HCT116 (cell line): ENCODE measurements around the gene FCMR.

Source experiments
- ATF3 ChIP-seq: IDR thresholded peaks from 2 replicates; pipeline ENCODE4 v1.6.1; 2012
- CTCF ChIP-seq, 3 experiments: fragments of 200-600 bp in 1 of 3; sonication (generic) in 1 of 3; IDR thresholded peaks in 2 of 3; conservative IDR thresholded peaks in 1 of 3; 2 replicates each; pipeline ENCODE4 v1.5.1; 2012 to 2017; ENCODE audit warnings: low read depth in 2 of 3, low read length in 2 of 3, antibody characterized with exemption in 1 of 3, borderline replicate concordance in 1 of 3, control low read depth in 1 of 3, mild to moderate bottlenecking in 1 of 3, mixed read lengths in 1 of 3, mixed run types in 1 of 3, moderate library complexity in 1 of 3; ENCODE audit not compliant: insufficient read depth in 1 of 3
- EZH2 ChIP-seq: fragments of 200-600 bp; sonication (generic); IDR thresholded peaks from 2 replicates; pipeline ENCODE4 v1.6.1; 2017; ENCODE audit warnings: antibody characterized with exemption, mixed run types
- POLR2A ChIP-seq: IDR thresholded peaks from 2 replicates; pipeline ENCODE4 v1.7.0; 2011; ENCODE audit warnings: borderline replicate concordance; ENCODE audit not compliant: insufficient read depth, insufficient read length; ENCODE audit errors: extremely low read depth
- SRF ChIP-seq: IDR thresholded peaks from 2 replicates; pipeline ENCODE4 v1.6.1; 2012; ENCODE audit warnings: low read depth
- TCF7L2 ChIP-seq: IDR thresholded peaks from 2 replicates; pipeline ENCODE4 v1.7.0; 2011; ENCODE audit warnings: borderline replicate concordance, inconsistent platforms; ENCODE audit not compliant: insufficient read depth, insufficient read length; ENCODE audit errors: extremely low read depth
- YY1 ChIP-seq: IDR thresholded peaks from 2 replicates; pipeline ENCODE4 v1.6.1; 2011; ENCODE audit warnings: low read length, low read depth, moderate library complexity, mild to moderate bottlenecking; ENCODE audit not compliant: insufficient replicate concordance; ENCODE audit errors: extremely low read depth

- TF ChIP-seq EZH2 (no peak), YY1 (no peak), ATF3 (no peak), CTCF (IDR thresholded peaks at IDR 0.05 in 2 of 3, conservative IDR thresholded peaks at IDR 0.05 in 1 of 3; ENCODE audit: borderline replicate concordance in 1 of 3, insufficient read depth in 1 of 3, low read depth in 2 of 3, low read length in 2 of 3) (peak; percentile 72 to 79 (median 74); a peak in 5 of 6 replicates), SRF (no peak), POLR2A (no peak), TCF7L2 (no peak)
These were observed 10.6 kb downstream of the FCMR start for GRCh38 chr1:206911064-206911663.
